PC-3 (cell line): ENCODE measurements around the gene LRBA. TPM values are rescaled to one million over a fixed set of nuclear protein-coding genes. Genes with fewer than 3 reads are reported as not detected.

Source experiments
- ATAC-seq: fragments of 200-7000 bp; cut with Tn5 transposase; 2 replicates; pipeline ENCODE4 v1.9.1; 2020; ENCODE audit warnings: mild to moderate bottlenecking, moderate library complexity
- BruUV-seq: library from RNA; stranded (reverse); fragments of 400-500 nt; replicated peaks from 2 replicates; lab custom pipeline; 2021; lab: Mats Ljungman, UMichigan
- CTCF ChIA-PET: fragments of 300-600 bp; sonication (Branson Sonifier 250); formaldehyde crosslinking; loops from one replicate; lab custom pipeline; 2022; ENCODE audit warnings: antibody characterized with exemption; lab: Charles Lee
- POLR2A ChIA-PET: fragments of 300-600 bp; sonication (Branson Sonifier 250); formaldehyde crosslinking; loops from one replicate; lab custom pipeline; 2022; ENCODE audit warnings: antibody characterized with exemption; ENCODE audit not compliant: unreplicated experiment; lab: Charles Lee
- DNase-seq: peaks from one replicate; pipeline ENCODE4 v3.0.0-alpha.2; 2015
- H2AFZ ChIP-seq: fragments of 300-600 bp; sonication (generic); 2 replicates; pipeline ENCODE4 v1.6.0; 2016; ENCODE audit warnings: antibody characterized with exemption, low read length
- H3F3A ChIP-seq: fragments of 300-600 bp; sonication (generic); one replicate; pipeline ENCODE4 v1.6.0; 2017; ENCODE audit warnings: antibody characterized with exemption, low read length, control low read depth, mild to moderate bottlenecking; ENCODE audit not compliant: unreplicated experiment
- H3K27ac ChIP-seq: fragments of 300-600 bp; sonication (generic); 2 replicates; pipeline ENCODE4 v1.5.1; 2016; ENCODE audit warnings: mild to moderate bottlenecking, low read length
- H3K27me3 ChIP-seq: fragments of 300-600 bp; sonication (generic); 2 replicates; pipeline ENCODE4 v1.6.1; 2016; ENCODE audit warnings: low read length, mixed read lengths
- H3K36me3 ChIP-seq: fragments of 300-600 bp; sonication (generic); 2 replicates; pipeline ENCODE4 v1.6.1; 2016; ENCODE audit warnings: low read depth, mixed run types, low read length, mixed read lengths
- H3K4me1 ChIP-seq: fragments of 300-600 bp; sonication (generic); 2 replicates; pipeline ENCODE4 v1.5.1; 2016; ENCODE audit warnings: low read length; ENCODE audit not compliant: insufficient read depth
- H3K4me2 ChIP-seq: fragments of 300-600 bp; sonication (generic); 2 replicates; pipeline ENCODE4 v1.6.0; 2016; ENCODE audit warnings: low read length
- H3K4me3 ChIP-seq: fragments of 300-600 bp; sonication (generic); 2 replicates; pipeline ENCODE4 v1.5.1; 2016; ENCODE audit warnings: mild to moderate bottlenecking, low read length, mixed read lengths
- H3K79me2 ChIP-seq: fragments of 300-600 bp; sonication (generic); 2 replicates; pipeline ENCODE4 v1.6.1; 2017; ENCODE audit warnings: low read length, mixed read lengths
- H3K9ac ChIP-seq: fragments of 300-600 bp; sonication (generic); 2 replicates; pipeline ENCODE4 v1.6.0; 2016; ENCODE audit warnings: mild to moderate bottlenecking, low read length
- H3K9me2 ChIP-seq: fragments of 300-600 bp; sonication (generic); replicated peaks from 2 replicates; pipeline ENCODE4 v1.6.1; 2016; ENCODE audit warnings: mixed run types, low read length, mixed read lengths
- H3K9me3 ChIP-seq: fragments of 300-600 bp; sonication (generic); 2 replicates; pipeline ENCODE4 v1.6.1; 2016; ENCODE audit warnings: low read length, mixed read lengths
- H4K20me1 ChIP-seq: fragments of 300-600 bp; sonication (generic); 2 replicates; pipeline ENCODE4 v1.6.1; 2016; ENCODE audit warnings: low read length, mixed read lengths
- EZH2 ChIP-seq: fragments of 300-600 bp; sonication (generic); IDR thresholded peaks from one replicate; pipeline ENCODE4 v1.6.1; 2017; ENCODE audit warnings: antibody characterized with exemption, mild to moderate bottlenecking, low read length; ENCODE audit not compliant: unreplicated experiment
- EZH2phosphoT487 ChIP-seq: fragments of 300-600 bp; sonication (generic); IDR thresholded peaks from 2 replicates; pipeline ENCODE4 v1.6.1; 2018; ENCODE audit warnings: mild to moderate bottlenecking, antibody characterized with exemption, low read length, borderline replicate concordance
- intact Hi-C: fragments of 100-400 bp; cut with micrococcal nuclease; formaldehyde crosslinking; loops from 2 replicates; pipeline ENCODE4 v1.9.0; 2023
- total RNA-seq: library from RNA; depleted of rRNA; stranded (reverse); fragments of >200 nt; gene quantifications from 2 replicates; pipeline ENCODE4 v1.2.3, GENCODE V29; 2014
- TF ChIP-seq, protein P1 (sequence below): fragments of 300-600 bp; sonication (generic); conservative IDR thresholded peaks from 2 replicates; pipeline ENCODE4 v1.5.1; 2017; ENCODE audit warnings: antibody characterized with exemption, low read depth, mild to moderate bottlenecking, low read length

LRBA gene
- total RNA-seq, 1 experiment from 2014 or later = 40.8 TPM

DNA sequence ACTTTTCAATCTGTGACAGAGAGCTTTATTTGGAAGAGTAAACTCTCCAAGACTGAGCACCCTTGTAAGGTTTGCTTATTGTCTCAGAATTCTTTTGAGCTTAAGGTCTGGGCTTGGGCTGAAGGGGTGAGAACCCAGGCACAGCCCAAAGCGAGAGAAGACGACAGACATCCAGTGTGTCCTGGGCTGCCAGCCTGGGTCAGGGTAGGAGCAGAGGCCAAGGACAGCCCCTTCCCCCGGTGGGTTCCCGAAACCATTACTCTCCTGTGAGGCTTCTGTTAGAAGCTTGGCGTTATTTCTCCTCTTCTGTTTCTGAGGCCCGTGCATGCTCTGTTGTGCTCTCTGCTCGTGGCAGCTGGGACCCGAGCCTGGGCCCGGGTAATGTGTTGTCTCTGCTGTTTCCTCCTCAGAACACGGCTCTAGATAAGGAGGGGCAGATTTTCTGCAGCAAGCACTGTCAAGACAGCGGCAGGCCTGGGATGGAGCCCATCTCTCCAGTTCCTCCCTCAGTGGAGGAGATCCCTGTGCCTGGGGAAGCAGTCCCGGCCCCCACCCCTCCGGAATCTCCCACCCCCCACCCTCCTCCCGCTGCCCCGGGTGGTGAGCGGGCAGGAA, 759.4 kb downstream of the LRBA start:
- Histone ChIP-seq H3F3A (no peaks in the 10 kb centered on the region), H3K79me2 (no peaks in the 10 kb centered on the region), H3K9me3 (no peaks in the 10 kb centered on the region), H3K27ac (no peak overlapping the region), H3K4me3 (no peak overlapping the region), H4K20me1 (no peaks in the 10 kb centered on the region), H3K9me2 (no peaks in the 10 kb centered on the region), H2AFZ (no peak overlapping the region), H3K9ac (no peak overlapping the region), H3K4me2 (no peak overlapping the region), H3K27me3 (no peaks in the 10 kb centered on the region), H3K36me3 (no peaks in the 10 kb centered on the region), H3K4me1 (no peaks in the 10 kb centered on the region)
- DNase-seq (no peak), ATAC-seq (no peak)
- no TSS peak for BruUV-seq
- intact Hi-C loops = no loop called here
- ChIA-PET CTCF (no interaction called here), POLR2A (interaction anchor here (0.5 kb wide), 1 partner anchor 9 kb away, joined by 3 read pairs; no protein-coding TSS in a partner anchor)
- no peak for TF ChIP-seq EZH2
- TF ChIP-seq, protein P1, sequence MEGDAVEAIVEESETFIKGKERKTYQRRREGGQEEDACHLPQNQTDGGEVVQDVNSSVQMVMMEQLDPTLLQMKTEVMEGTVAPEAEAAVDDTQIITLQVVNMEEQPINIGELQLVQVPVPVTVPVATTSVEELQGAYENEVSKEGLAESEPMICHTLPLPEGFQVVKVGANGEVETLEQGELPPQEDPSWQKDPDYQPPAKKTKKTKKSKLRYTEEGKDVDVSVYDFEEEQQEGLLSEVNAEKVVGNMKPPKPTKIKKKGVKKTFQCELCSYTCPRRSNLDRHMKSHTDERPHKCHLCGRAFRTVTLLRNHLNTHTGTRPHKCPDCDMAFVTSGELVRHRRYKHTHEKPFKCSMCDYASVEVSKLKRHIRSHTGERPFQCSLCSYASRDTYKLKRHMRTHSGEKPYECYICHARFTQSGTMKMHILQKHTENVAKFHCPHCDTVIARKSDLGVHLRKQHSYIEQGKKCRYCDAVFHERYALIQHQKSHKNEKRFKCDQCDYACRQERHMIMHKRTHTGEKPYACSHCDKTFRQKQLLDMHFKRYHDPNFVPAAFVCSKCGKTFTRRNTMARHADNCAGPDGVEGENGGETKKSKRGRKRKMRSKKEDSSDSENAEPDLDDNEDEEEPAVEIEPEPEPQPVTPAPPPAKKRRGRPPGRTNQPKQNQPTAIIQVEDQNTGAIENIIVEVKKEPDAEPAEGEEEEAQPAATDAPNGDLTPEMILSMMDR = no peak

DNA sequence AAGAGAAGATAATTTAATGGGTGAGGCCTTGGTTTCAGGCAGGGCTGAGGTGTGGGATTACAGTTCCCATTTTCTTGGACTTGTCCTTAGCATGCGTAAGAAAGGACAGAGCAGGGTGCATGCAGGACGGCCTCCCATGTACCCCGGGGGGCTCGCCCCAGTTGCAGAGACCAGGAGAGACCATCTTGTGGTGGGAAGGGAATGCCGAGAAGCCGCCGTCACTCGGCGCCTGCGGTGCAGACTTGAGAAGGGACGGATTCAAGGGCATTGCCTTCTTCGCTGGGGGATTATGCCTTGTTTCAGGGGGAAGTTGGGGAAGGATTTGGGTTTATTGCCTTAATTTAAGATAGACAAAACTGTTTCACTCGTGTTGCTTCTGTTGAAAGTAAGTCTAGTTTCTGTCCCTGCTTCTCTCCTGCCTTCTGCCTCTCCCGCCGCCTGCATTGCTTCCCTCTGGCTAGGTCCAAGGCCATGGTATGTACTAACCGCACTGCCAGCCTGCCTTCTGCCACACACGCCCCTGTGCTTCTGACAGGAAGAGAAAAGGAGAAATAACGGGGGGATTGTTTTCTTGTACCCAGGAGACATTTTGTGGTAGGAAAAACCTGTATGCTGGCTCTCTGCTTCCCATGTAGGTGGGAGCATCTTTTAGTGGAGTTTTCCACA, 761.0 kb downstream of the LRBA start:
- Histone ChIP-seq H3K4me2 (no peak overlapping the region), H3K9me3 (no peaks in the 10 kb centered on the region), H3K9ac (no peak overlapping the region), H3F3A (no peaks in the 10 kb centered on the region), H3K79me2 (no peaks in the 10 kb centered on the region), H4K20me1 (no peaks in the 10 kb centered on the region), H3K9me2 (no peaks in the 10 kb centered on the region), H2AFZ (no peak overlapping the region), H3K4me1 (no peaks in the 10 kb centered on the region), H3K27ac (no peak overlapping the region), H3K4me3 (no peak overlapping the region), H3K36me3 (no peaks in the 10 kb centered on the region), H3K27me3 (no peaks in the 10 kb centered on the region)
- POLR2A ChIA-PET = no interaction called here
- intact Hi-C loops = no loop called here
- CTCF ChIA-PET = no interaction called here
- DNase-seq (no peak), ATAC-seq (no peak)
- no TSS peak for BruUV-seq
- TF ChIP-seq, protein P1 = no peak
- TF ChIP-seq EZH2 (no peak), EZH2phosphoT487 (no peak)

GRCh38 chr4:150253416-150253815, 761.7 kb downstream of the LRBA start:
- BruUV-seq = no TSS peak
- TF ChIP-seq EZH2 (no peak), EZH2phosphoT487 (no peak)
- TF ChIP-seq, protein P1 = no peak
- Histone ChIP-seq H3K4me1 (no peaks in the 10 kb centered on the region), H3K4me2 (no peak overlapping the region), H3K36me3 (no peaks in the 10 kb centered on the region), H4K20me1 (no peaks in the 10 kb centered on the region), H3K27ac (no peak overlapping the region), H3K4me3 (no peak overlapping the region), H3K79me2 (no peaks in the 10 kb centered on the region), H2AFZ (no peak overlapping the region), H3K27me3 (no peaks in the 10 kb centered on the region), H3K9me2 (no peaks in the 10 kb centered on the region), H3F3A (no peaks in the 10 kb centered on the region), H3K9ac (no peak overlapping the region), H3K9me3 (no peaks in the 10 kb centered on the region)
- ChIA-PET CTCF (no interaction called here), POLR2A (no interaction called here)
- intact Hi-C loops = no loop called here
- DNase-seq (no peak), ATAC-seq (no peak)
